H1 (cell line): Measurements from ENCODE around the gene UMOD. TPM values are rescaled to one million over a fixed set of nuclear protein-coding genes. Genes with fewer than 3 reads are reported as not detected.

Experiments
- BCL11A ChIP-seq, 2 experiments: IDR thresholded peaks; one replicate each; pipeline ENCODE4 v1.6.1; 2011; ENCODE audit warnings: low read depth in 2 of 2, low read length in 2 of 2, mild to moderate bottlenecking in 2 of 2
- EP300 ChIP-seq, 2 experiments: IDR thresholded peaks; 1 replicate in 1 of 2; 2 replicates in 1 of 2; pipeline ENCODE4 v1.6.1; 2011 to 2012; ENCODE audit warnings: low read depth in 2 of 2, low read length in 2 of 2, mild to moderate bottlenecking in 2 of 2, borderline replicate concordance in 1 of 2, inconsistent platforms in 1 of 2, moderate library complexity in 1 of 2
- HDAC6 ChIP-seq: IDR thresholded peaks from one replicate; pipeline ENCODE4 v1.7.1; 2012; ENCODE audit warnings: low read depth, mild to moderate bottlenecking, inconsistent platforms, low read length, moderate library complexity
- RAD21 ChIP-seq, 2 experiments: IDR thresholded peaks in 1 of 2; conservative IDR thresholded peaks in 1 of 2; 2 replicates each; pipeline ENCODE4 v1.6.1; 2011; ENCODE audit warnings: low read depth in 2 of 2, low read length in 2 of 2, improper control_type of control experiment in 1 of 2, inconsistent platforms in 1 of 2, mild to moderate bottlenecking in 1 of 2, moderate library complexity in 1 of 2
- RBBP5 ChIP-seq: IDR thresholded peaks from 2 replicates; pipeline ENCODE4 v1.7.1; 2012; ENCODE audit warnings: low read depth, mild to moderate bottlenecking, inconsistent platforms, low read length, moderate library complexity, borderline replicate concordance
- RXRA ChIP-seq: IDR thresholded peaks from 2 replicates; pipeline ENCODE4 v1.6.1; 2011; ENCODE audit warnings: low read depth, mild to moderate bottlenecking, low read length, moderate library complexity; ENCODE audit not compliant: insufficient read depth
- polyA plus RNA-seq, 7 experiments: library from polyadenylated mRNA; depleted of rRNA in 3 of 7; stranded (reverse) in 5 of 7; unstranded in 2 of 7; fragments of >200 nt in 5 of 7; fragments of 200-250 nt in 2 of 7; gene quantifications; 1 replicate in 5 of 7; 2 replicates in 1 of 7; 4 replicates in 1 of 7; pipeline versions ENCODE4 v1.2.1 to v1.2.3, GENCODE V29; 2011 to 2013; ENCODE audit warnings: missing spikeins in 2 of 7, mixed read lengths in 2 of 7
- total RNA-seq: library from RNA; stranded (reverse); fragmentation: NEBNext Ultra II Directional; extraction: Animal tissue kit (Norgen Biotek cat#: 25700); gene quantifications from 2 replicates; pipeline ENCODE4 v1.2.1, GENCODE V29; 2021
- TF ChIP-seq, protein P1 (sequence below): IDR thresholded peaks from 2 replicates; pipeline ENCODE4 v1.6.1; 2011; ENCODE audit warnings: low read depth, mild to moderate bottlenecking, low read length; ENCODE audit not compliant: insufficient read depth

Gene UMOD
- total and polyA plus RNA-seq, 2 of the 8 experiments (the other 6 are each of a cell fraction or from before 2014, with no cell fraction given), result not detected

DNA sequence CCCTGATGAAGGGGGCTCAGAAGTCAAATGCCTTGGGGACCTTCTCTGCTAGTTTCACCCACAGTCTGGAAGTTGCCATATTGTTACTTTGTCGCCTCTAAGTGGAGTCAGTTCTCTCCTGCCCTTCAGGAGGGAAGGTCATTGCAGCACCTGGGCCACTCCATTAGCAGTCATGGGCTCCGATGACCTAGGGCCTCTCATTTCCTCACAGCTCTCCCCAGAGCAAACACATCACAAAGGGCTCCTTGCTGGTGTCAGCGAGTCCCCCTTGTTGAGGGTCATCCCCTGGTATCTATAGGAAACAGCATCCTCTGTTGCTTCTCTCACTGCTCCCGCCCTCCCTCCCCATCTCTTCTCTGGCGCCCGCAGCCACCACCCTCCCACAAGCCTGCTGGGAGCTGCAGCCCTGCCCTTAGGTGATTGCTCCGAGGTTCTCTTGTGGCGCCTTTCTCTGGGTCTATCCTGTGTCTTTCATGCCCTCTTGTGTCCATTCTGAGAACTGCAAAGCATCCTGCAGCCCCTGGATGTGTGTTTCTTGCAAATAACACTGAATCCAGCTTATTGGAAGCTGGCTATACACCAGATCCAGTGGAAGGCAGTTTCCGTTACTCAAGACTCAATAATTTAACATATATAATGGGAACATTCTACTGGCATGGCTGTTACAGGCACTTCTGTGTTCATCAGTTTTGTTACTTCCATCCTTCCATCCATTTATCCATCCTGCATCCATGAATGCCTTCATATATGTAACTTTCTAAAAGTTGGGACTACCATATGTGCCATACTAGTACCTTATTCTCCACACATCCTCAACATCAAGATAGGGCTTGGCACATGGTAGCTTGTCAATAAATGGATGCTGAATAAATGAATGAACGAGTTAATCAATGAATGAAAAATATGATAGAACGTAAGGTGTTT, 30.9 kb upstream of the UMOD start (continued):
- TF ChIP-seq RBBP5, result no peak
- no peak for TF ChIP-seq RXRA
- TF ChIP-seq HDAC6, result no peak
- no peak for TF ChIP-seq BCL11A (IDR thresholded peaks at IDR 0.05; ENCODE audit: low read depth in 2 of 2, low read length in 2 of 2)
- TF ChIP-seq EP300 (IDR thresholded peaks at IDR 0.05; ENCODE audit: borderline replicate concordance in 1 of 2, low read depth in 2 of 2, low read length in 2 of 2), result no peak
- TF ChIP-seq, protein P1, sequence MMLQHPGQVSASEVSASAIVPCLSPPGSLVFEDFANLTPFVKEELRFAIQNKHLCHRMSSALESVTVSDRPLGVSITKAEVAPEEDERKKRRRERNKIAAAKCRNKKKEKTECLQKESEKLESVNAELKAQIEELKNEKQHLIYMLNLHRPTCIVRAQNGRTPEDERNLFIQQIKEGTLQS, result no peak
- peak; percentile 92 to 97 for TF ChIP-seq RAD21 (IDR thresholded peaks at IDR 0.05 in 1 of 2, conservative IDR thresholded peaks at IDR 0.05 in 1 of 2; ENCODE audit: low read depth in 2 of 2, low read length in 2 of 2)
